GM21367 (cell line): ENCODE measurements around the gene UGP2.
A peak's percentile ranks its signal among the peaks of the same experiment; 100 is the strongest.
"Not testable (repeated sequence)": the region's sequence is repeated elsewhere in the genome, so short reads cannot be mapped to it uniquely, and the experiment has no call there.

Experiments
- ATAC-seq: cut with Tn5 transposase; IDR thresholded peaks from one replicate; pipeline ENCODE4 v1.9.1; 2021; ENCODE audit not compliant: unreplicated experiment

The UGP2 gene

DNA sequence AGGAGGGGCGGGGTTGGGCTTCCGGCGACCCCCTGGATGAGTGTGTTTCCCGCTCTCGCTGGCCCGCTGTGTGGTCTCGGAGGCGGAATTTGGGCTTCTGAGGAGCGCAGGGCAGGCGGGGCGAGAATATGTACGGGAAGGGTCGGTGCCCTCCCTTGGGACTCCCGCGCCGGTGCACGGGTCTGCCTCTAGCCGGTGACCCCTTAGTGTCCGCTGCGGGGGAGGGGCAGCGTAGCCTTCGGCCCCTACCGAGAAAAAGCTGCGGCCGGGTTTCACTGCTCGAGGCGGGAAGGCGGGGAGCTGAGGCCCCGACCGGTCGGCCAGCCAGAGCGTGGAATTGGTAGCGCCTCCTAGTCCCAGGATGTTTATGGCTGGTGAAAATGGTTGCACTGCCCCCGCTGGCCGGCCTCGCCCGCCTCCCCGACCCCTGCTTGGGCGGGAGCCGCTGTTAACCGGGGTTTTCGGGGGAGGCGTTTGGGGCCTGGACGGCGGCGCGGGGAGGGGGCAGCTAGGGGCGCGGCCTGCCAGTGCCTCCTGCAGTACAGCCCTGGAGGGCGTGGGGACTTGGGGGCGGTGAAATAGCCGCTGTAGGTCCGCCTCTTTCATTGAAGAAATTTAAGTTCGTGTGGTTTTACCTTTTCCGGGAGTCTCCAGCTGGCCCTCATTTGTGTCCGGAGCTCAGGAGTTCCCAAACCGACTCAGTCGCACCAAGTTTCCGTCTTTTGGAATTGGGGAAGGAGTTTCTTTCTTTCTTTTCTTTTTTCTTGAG, at the start of gene UGP2:
Gene UGP2 (plus strand): TSS at position 643 of the 769 bp plus-strand sequence. CDS start 290 bp downstream, outside the sequence.
- ATAC-seq, result peak; percentile 59

DNA sequence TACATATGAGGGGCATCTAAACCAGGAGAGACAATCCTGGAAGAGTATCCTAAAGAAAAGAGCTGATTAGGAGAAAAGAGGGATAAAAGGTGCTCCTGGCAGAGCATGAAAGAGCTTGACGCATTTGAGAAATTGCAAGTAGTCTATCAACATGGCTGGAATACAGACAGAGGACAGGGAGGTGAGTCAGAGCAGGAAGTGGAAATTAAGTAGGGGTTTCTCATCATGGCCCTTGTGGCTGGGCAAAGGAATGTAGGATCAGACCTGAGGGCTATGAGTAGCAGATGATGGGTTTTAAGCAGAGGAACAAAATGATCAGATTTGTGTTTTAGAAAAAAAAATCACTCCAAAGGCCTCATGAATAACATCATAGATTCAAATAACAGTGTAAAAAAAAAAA, 49.2 kb upstream of the UGP2 start:
- no peak for ATAC-seq

DNA sequence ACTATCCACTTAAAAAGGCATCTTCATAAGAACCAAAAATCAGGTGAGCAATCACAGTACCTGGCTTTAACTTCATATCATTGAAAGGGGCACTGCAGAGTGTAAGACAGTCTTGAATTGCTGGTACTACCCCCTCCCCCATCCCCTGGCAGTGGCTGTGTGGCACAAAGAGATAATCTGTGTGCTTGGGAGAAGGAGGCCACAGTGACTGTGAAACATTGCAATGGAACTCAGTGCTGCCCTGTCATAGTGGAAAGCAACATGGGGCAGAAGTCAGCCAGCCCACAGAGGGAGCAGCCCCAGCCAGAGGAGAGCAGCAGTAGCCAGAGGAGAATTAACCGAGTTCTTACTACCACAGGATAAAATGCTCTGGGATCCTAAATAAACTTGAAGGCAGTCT, 45.3 kb upstream of the UGP2 start:
- no peak for ATAC-seq

DNA sequence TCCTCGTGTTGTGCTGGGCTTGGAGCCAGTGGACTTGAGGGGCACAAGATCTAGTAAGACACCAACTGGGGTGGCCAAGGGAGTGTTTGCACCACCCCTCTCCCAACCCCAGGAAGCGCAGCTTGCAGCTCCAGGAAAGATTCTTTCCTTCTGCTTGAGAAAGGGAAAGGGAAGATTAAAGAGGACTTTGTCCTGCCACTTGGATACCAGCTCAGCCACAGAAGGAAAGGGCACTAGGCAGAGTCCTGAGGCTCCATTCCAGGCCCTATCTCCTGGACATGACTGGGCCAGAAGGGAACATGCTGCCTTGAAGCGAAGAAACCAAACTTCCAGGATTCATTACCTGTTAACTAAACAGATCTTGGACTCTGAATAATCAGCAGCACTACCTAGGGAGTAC, 44.9 kb upstream of the UGP2 start:
- ATAC-seq, result no peak

DNA sequence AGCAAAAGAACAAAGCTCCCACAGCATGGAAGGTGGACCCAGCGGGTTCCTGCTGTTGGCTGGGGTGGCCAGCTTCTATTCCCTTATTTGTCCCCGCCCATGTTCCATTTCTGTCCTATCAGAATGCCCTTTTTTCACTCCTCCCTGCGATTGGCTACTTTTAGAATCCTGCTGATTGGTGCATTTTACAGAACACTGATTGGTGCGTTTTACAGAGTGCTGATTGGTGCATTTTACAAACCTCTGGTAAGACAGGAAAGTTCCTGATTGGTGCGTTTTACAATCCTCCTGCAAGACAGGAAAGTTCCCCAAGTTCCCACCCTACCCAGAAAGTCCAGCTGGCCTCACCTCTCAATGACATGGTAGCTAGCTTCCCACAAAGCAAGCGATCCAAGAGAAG, 40.2 kb upstream of the UGP2 start:
- ATAC-seq, result no peak

DNA sequence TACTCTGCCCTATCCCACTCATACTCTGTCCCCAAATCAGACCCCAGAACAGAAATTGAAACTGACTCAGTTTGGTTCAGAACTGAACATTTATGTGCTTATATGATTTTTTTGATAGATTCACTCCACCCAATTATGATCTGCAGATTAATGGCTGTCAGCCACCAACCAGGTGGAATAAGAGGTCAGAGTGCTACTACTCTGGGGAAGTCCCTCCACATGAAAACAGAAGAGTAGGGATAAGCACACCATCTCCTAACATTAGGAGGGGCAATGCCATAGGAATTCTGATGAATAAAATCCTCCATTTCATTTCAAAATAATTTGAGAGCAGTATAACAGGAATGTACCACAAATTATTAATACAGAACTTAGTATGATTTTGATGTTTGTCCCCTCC, 36.3 kb upstream of the UGP2 start:
- no peak for ATAC-seq

DNA sequence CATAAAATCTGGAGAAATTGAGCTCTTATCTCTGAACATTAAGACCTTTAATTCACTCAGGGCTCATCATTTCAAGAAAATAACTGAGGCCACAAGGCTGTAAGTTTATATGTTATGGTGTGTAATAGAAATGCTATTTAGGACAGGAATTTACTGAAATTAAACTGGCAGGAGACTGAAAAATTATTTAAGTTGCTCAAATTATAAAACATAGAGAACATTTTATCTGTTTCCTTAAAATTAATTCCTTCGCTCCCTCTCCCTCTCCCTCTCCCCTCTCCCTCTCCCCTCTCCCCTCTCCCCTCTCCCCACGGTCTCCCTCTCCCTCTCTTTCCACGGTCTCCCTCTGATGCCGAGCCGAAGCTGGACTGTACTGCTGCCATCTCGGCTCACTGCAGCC, 33.7 kb upstream of the UGP2 start:
- not testable (repeated sequence) for ATAC-seq

DNA sequence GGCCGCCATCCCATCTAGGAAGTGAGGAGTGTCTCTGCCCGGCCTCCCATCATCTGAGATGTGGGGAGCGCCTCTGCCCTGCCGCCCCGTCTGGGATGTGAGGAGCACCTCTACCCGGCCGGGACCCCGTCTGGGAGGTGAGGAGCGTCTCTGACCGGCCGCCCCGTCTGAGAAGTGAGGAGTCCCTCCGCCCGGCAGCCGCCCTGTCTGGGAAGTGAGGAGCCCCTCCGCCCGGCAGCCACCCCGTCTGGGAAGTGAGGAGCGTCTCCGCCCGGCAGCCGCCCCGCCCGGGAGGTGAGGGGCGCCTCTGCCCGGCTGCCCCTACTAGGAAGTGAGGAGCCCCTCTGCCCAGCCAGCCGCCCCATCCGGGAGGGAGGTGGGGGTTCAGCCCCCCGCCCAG, 32.8 kb upstream of the UGP2 start:
- ATAC-seq, result not testable (repeated sequence)

DNA sequence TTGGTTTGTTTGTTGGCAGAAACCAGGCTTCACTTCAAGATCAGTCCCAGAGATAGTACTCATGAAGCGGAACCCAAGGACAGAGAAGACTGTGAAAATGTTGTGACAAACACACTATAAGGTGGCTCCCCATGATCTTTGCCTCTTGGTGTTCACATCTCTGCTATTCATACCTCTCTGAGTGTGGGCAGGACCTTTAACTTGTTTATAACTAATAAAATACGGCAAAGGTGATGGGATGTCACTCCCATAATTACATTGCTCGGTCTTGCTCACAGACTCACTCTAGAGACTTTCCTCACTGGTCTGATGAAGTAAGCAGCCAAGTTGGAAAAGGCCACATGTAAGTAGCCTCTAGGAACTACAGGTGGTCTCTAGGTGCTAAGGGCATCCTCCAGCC, 30.6 kb upstream of the UGP2 start:
- ATAC-seq, result no peak

DNA sequence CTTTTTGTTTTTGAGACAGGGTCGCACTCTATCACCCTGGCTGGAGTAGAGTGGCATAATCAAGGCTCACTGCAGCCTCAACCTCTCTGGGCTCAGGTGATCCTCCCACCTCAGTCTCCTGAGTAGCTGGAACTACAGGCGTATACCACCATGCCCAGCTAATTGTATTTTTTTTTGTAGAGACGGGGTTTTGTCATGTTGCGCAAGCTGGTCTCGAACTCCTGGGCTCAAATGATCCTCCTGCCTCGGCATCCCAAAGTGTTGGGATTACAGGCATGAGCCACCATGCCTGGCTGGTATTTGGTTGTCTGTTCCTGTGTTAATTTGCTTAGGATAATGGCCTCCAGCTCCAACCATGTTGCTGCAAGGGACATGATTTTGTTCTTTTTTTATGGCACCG, 29.8 kb upstream of the UGP2 start:
- not testable (repeated sequence) for ATAC-seq

DNA sequence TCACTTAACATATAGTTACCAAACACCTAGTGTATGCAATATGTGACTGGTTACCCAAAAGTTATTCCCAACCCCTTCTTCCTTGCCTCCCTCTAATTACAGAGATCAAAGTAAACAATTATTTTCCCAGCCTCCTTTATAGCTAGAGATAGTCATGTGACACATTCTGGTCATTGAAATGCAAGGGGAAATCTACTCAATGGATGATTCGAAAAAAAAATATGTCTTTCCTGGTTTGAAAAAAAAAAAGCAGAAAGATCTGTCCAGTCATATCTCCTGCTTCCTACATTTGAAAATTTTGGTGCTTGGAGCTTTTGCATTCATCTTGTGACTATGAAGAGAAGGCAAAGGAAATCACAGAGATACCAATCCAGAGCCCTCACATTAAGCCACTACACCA, 27.6 kb upstream of the UGP2 start:
- no peak for ATAC-seq

DNA sequence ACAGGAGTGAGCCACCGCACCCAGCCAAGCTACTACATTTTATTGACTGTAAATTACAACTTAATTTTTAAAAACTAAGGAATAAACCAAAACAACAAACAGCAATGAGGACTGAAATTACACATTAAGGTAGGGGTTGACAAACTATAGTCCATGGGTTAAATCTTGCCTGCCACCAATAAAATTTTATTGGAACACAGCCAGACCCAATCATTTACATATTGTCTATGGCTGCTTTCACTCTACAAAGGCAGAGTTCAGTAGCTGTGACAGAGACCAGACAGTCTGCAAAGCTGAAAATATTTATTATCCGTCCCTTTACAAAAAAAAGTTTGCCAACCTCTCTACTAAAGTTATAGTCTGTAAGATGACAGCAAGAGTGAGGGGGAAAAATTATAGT, 24.3 kb upstream of the UGP2 start:
- no peak for ATAC-seq

DNA sequence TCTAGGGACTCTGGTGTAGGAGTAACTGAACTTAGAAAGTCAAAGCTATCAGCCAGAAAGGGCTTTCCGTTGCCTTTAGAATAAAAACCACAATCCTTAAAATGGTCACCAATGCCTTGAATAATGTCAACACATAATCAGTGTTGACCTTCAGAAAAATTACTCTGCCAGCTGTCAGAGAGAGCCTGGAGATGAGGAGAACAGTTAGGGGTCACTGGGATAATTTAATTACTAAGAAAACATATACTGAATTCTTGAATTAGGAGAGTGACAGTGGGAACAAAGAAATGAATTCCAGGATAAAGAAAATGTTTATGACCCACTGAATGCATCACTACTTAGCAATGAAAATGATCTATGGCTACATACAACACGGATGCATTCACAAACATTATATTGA, 23.4 kb upstream of the UGP2 start:
- no peak for ATAC-seq

DNA sequence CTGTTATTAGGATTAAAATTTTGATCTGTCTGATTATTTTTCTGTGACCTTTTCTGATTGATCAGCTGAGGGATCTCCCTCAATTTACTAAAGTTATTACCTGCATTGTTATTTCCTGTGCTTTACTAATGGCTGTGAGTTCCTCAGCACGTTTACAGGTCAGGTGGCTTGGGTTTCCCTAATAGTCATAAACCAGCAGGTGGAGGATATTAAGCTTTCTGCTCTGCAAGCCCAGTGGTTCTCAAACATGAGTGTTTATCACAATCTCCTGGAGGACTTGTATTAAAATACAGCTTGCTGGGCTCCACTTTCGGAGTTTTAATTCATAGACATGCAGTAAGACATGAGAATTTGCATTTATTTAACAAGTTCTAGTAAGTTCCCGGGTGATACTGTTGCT, 22.4 kb upstream of the UGP2 start:
- ATAC-seq, result no peak

DNA sequence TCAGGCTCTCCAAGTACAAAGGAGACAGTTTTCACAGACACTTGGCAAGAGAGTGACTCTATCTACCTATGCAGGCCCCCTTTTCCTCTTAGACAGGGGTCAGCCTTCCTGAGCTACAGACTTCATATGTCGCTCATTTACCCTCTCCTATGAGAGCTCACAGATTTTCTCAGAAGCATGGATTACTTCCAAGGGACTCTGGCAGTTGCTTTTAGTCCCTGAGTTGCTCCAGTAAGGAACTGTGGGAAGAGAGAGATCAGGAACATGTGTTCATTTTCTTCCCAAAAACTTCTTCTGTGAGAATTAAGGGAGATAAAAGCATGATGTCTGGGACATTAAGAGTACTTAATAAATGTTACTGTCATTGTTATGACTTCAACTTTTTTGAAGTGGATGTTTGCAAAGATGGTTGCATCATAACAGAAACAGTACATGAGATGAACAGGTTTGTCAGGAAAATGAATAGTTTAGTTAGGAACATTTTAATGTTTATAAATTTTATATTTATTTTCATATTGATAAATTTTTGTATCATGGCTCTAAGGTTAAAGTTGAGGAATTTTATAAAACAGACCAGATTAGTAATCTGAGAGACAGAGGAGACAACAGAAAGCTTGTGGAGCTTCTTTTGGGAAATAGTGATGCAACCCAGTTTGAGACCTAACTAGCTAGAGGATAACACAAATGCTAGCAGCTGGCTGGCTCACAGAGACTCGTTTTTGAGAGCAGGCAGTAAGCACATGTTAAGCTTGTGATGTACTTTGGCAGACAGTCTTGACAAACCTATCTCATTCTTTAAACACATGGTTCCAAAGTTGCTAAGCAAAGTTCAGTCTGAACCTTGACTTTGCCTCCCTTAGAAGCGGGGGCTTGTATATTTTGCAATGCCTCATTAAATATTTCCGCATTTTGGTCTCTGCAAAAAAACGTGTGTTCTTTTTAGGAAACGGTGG, 21.7 kb upstream of the UGP2 start:
- ATAC-seq, result no peak

DNA sequence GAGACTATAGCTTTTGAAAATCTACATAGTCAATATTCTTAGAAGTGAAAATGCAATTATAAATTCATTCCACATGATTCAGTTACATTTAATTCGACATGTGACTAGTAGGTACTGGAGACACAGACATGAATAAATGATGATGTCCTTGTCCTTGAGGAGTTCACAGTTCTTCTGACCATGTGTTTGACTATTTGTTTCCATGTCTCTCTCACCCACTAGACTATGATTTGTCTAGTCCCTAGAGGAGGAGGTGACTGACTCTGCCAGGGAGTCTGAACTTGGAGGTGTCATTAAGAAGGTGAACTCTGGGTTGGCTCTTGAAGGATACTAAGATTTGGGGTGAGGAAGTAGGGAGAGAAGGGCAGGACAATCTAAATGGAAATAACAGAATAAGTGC, 20.7 kb upstream of the UGP2 start:
- no peak for ATAC-seq

DNA sequence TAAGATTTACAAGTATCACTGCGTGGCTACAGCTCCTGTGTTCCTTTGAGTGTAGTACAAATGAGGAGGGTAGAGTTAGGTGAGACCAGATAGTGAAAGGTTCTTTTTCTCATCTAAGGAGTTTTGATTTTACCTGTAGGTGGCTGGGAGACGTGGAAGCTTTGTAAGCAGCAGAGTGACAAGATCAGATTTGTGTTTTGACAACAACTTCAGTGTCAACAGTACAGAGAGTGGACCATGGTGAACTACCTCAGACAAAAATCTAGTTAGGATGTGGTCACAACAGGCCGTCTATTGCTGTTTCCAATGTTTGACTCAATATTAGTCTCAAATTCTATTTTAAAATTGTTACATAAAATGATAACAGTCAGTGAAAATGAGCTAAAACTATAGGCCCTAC, 20.3 kb upstream of the UGP2 start:
- ATAC-seq, result no peak

DNA sequence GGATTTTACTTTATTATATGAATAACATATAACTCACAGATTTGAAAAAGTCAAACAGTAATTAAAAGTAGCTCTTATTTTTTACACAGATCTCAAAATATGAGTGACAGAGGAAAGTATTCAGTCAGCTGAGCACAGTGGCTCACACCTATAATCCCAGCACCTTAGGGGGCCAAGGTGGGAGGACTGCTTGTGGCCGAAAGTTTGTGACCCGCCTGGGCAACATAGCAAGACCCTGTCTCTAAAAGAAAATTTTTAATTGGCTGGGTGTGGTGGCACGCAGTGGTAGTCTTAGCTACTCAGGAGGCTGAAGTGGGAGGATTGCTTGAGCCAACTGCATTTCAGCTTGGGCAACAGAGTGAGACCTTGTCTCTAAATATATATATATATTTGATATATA, 19.2 kb upstream of the UGP2 start:
- no peak for ATAC-seq

DNA sequence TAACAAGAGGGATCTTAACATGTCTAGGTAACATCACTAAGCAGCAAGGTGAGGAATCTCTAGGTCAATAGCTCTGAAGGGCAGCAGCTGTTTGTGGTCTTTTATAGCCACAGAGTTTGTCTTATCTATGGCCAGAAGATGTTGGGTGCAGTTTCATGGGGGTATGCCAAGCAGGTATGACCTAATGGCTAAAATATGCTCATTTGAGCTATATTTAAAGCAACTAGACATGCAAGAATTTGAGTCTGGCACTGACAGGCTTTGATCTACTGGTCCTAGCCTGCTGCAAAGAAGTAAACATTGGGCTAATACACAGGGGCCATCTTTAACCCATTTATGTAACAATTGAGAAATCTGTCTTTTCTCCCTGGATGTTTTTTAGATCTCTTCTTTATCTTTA, 13.9 kb upstream of the UGP2 start:
- no peak for ATAC-seq

DNA sequence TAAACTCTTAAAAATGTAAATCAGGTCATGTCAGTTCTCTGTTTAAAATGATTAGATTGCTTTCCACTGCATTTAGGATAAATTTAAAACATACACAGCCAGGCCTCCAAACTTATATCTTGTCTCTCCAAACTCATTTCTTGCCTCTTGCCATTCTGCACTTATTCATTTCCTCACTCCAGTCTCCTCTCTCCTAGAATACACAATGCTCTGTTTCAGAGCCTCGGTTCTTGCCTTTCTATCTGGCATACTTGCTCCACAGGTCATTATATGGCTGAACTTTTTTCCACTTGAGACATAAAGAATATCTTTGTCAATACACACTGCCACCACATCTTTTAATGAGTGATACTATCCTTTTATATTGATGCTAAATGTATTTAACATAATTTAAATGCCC, 10.5 kb upstream of the UGP2 start:
- ATAC-seq, result no peak

DNA sequence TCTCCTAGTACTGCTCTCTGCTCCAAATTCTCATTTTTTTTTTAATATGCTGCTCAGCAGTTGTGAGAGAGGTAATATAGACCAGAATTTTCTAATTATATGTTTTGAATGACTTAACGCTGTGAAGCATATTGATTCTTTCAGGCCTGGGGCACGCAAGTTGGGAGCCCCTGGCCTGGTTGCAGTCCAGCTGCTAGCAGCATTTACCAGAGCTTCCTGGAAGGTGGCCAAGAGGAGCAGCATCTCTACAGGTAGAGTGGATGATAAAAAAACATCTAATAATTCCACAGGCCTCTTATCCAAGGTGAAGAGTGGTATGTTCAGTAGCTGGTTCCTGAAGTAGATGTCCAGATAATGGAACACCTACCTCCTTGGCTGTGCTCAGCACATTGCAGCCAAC, 7.3 kb upstream of the UGP2 start:
- no peak for ATAC-seq

DNA sequence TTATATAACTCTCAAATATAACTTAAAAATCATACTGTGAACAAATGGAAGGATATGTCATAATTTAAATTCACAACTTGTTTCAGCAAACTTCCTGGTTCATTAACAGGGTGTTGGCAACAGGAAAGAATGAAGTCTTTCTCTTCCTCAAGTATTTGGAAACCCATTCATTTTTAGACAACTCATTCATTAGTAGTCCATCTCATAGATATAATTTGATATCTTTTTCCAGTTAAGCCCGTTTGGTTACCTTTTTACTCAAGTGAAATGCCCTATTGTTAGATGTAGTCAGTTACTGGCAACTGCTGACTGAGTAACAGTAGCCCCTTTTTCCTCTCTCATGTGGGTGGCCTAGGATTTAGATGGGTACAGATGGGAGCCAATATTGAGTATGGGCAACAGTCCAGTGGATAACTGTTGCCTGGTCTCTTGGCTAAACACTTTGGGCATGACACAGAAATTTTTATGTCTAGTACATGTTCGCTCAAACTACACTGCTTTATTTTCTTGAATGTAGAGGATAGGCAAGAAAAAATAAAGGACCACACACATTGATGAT, 4.6 kb upstream of the UGP2 start:
- ATAC-seq, result no peak
